ENCODE results near the gene KMT2A.

DNA sequence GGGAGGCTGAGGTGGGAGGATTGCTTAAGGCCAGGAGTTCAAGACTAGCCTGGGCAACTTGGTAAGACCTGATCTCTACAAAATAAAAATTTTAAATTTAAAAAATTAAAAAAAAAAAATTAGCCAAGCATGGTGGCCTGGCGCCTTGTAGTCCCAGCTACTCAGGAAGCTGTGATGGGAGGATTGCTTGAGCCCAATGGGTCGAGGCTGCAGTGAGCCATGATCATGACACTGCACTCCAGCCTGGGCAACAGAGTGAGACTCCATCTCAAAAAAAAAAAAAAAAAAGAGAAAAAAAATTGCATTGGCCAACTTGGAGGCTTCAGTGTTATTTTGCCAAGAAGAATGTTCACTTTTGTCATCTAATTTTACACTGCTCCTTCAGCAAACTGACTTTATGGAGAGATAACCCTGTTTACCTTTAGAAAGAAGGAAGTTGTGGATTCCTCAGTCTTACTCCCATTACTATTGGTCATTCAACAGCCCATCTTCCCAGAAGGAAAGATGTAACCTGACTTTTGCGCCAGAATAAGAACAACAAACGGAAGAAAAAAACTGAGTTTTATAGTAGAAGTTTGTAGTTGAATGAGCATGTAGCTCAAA, 13.1 kb downstream of the KMT2A start:
- TF ChIP-seq, protein P1, sequence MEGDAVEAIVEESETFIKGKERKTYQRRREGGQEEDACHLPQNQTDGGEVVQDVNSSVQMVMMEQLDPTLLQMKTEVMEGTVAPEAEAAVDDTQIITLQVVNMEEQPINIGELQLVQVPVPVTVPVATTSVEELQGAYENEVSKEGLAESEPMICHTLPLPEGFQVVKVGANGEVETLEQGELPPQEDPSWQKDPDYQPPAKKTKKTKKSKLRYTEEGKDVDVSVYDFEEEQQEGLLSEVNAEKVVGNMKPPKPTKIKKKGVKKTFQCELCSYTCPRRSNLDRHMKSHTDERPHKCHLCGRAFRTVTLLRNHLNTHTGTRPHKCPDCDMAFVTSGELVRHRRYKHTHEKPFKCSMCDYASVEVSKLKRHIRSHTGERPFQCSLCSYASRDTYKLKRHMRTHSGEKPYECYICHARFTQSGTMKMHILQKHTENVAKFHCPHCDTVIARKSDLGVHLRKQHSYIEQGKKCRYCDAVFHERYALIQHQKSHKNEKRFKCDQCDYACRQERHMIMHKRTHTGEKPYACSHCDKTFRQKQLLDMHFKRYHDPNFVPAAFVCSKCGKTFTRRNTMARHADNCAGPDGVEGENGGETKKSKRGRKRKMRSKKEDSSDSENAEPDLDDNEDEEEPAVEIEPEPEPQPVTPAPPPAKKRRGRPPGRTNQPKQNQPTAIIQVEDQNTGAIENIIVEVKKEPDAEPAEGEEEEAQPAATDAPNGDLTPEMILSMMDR (IDR thresholded peaks at IDR 0.05): no peak
- TF ChIP-seq CEBPB (IDR thresholded peaks at IDR 0.05): no peak
- TF ChIP-seq JUNB (IDR thresholded peaks at IDR 0.05): no peak
- TF ChIP-seq RAD21 (conservative IDR thresholded peaks at IDR 0.05 in 1 of 2, IDR thresholded peaks at IDR 0.05 in 1 of 2): no peak
- no peak for TF ChIP-seq EP300 (IDR thresholded peaks at IDR 0.05)
